H9 (cell line): ENCODE measurements around the gene SEC23A. TPM values are rescaled to one million over a fixed set of nuclear protein-coding genes. Genes with fewer than 3 reads are reported as not detected.

Experiments used
- DNase-seq: peaks from one replicate; pipeline ENCODE4 v3.0.0-alpha.2; 2017
- H2AFZ ChIP-seq: one replicate; pipeline ENCODE4 v1.6.1; 2013; ENCODE audit warnings: mild to moderate bottlenecking, low read length, control low read depth, moderate library complexity
- H2AK5ac ChIP-seq: 2 replicates; pipeline ENCODE4 v1.6.1; 2013; ENCODE audit warnings: low read length, control low read depth, mixed read lengths; ENCODE audit not compliant: insufficient read length
- H2BK120ac ChIP-seq: one replicate; pipeline ENCODE4 v1.6.1; 2013; ENCODE audit warnings: low read depth, mild to moderate bottlenecking, low read length, control low read depth, inconsistent platforms; ENCODE audit not compliant: poor library complexity, severe bottlenecking
- H2BK12ac ChIP-seq: 2 replicates; pipeline ENCODE4 v1.6.1; 2013; ENCODE audit warnings: low read length, control low read depth, mixed read lengths, low read depth; ENCODE audit not compliant: insufficient read length
- H2BK15ac ChIP-seq: 2 replicates; pipeline ENCODE4 v1.6.1; 2013; ENCODE audit warnings: low read depth, low read length, control low read depth
- H2BK20ac ChIP-seq: one replicate; pipeline ENCODE4 v1.6.1; 2013; ENCODE audit warnings: low read depth, mild to moderate bottlenecking, low read length, control low read depth, inconsistent platforms; ENCODE audit not compliant: poor library complexity, severe bottlenecking
- H2BK5ac ChIP-seq: 2 replicates; pipeline ENCODE4 v1.6.1; 2013; ENCODE audit warnings: low read length, control low read depth, mixed read lengths; ENCODE audit not compliant: insufficient read length
- H3K14ac ChIP-seq: 2 replicates; pipeline ENCODE4 v1.6.1; 2013; ENCODE audit warnings: low read length, control low read depth; ENCODE audit not compliant: insufficient read depth
- H3K18ac ChIP-seq: 2 replicates; pipeline ENCODE4 v1.6.1; 2013; ENCODE audit warnings: low read depth, mild to moderate bottlenecking, mixed read lengths, low read length, control low read depth; ENCODE audit not compliant: insufficient read length
- H3K23ac ChIP-seq: 2 replicates; pipeline ENCODE4 v1.6.1; 2013; ENCODE audit warnings: low read length, control low read depth, mixed read lengths, low read depth; ENCODE audit not compliant: insufficient read length
- H3K23me2 ChIP-seq: 2 replicates; pipeline ENCODE4 v1.6.1; 2013; ENCODE audit warnings: low read depth, mild to moderate bottlenecking, mixed read lengths, low read length, control low read depth; ENCODE audit not compliant: insufficient read length, poor library complexity, severe bottlenecking
- H3K27ac ChIP-seq: 2 replicates; pipeline ENCODE4 v1.5.1; 2013; ENCODE audit warnings: low read length, control low read depth, mixed read lengths, low read depth; ENCODE audit not compliant: insufficient read length
- H3K27me3 ChIP-seq: 2 replicates; pipeline ENCODE4 v1.6.1; 2013; ENCODE audit warnings: low read length, control low read depth, inconsistent platforms; ENCODE audit not compliant: insufficient read depth
- H3K4ac ChIP-seq: 2 replicates; pipeline ENCODE4 v1.6.1; 2013; ENCODE audit warnings: low read depth, mild to moderate bottlenecking, control low read depth, inconsistent platforms, low read length, moderate library complexity
- H3K4me1 ChIP-seq: 2 replicates; pipeline ENCODE4 v1.6.1; 2013; ENCODE audit warnings: low read length, control low read depth, inconsistent platforms; ENCODE audit not compliant: insufficient read depth
- H3K4me2 ChIP-seq: 2 replicates; pipeline ENCODE4 v1.6.1; 2013; ENCODE audit warnings: low read length, control low read depth, mixed read lengths; ENCODE audit not compliant: insufficient read length, insufficient read depth
- H3K56ac ChIP-seq: 2 replicates; pipeline ENCODE4 v1.6.1; 2013; ENCODE audit warnings: low read depth, mild to moderate bottlenecking, mixed read lengths, low read length, control low read depth; ENCODE audit not compliant: insufficient read length
- H3K79me1 ChIP-seq: 2 replicates; pipeline ENCODE4 v1.6.1; 2013; ENCODE audit warnings: low read depth, mild to moderate bottlenecking, moderate library complexity, low read length, control low read depth, inconsistent platforms; ENCODE audit not compliant: insufficient read depth, poor library complexity, severe bottlenecking
- H3K79me2 ChIP-seq: 2 replicates; pipeline ENCODE4 v1.6.1; 2013; ENCODE audit warnings: low read length, control low read depth, inconsistent platforms; ENCODE audit not compliant: insufficient read depth
- H3K9ac ChIP-seq: 2 replicates; pipeline ENCODE4 v1.6.1; 2013; ENCODE audit warnings: low read length, control low read depth, mixed read lengths; ENCODE audit not compliant: insufficient read length; ENCODE audit errors: extremely low read depth
- H3K9me3 ChIP-seq: one replicate; pipeline ENCODE4 v1.6.1; 2013; ENCODE audit warnings: low read depth, low read length, inconsistent platforms; ENCODE audit not compliant: control insufficient read depth
- H3T11ph ChIP-seq: one replicate; pipeline ENCODE4 v1.6.1; 2013; ENCODE audit warnings: mild to moderate bottlenecking, low read length, control low read depth, inconsistent platforms
- H4K20me1 ChIP-seq: one replicate; pipeline ENCODE4 v1.6.1; 2013; ENCODE audit not compliant: control insufficient read depth, insufficient read length, insufficient read depth
- H4K5ac ChIP-seq: 2 replicates; pipeline ENCODE4 v1.6.1; 2013; ENCODE audit warnings: low read depth, mild to moderate bottlenecking, mixed read lengths, low read length, control low read depth; ENCODE audit not compliant: insufficient read length
- H4K8ac ChIP-seq: replicated peaks from 2 replicates; pipeline ENCODE4 v1.6.1; 2013; ENCODE audit warnings: low read length, control low read depth, mixed read lengths, low read depth; ENCODE audit not compliant: insufficient read length
- H4K91ac ChIP-seq: 2 replicates; pipeline ENCODE4 v1.6.1; 2013; ENCODE audit warnings: low read depth, mild to moderate bottlenecking, moderate library complexity, mixed read lengths, low read length, control low read depth; ENCODE audit not compliant: insufficient read length
- H3K27ac Mint-ChIP-seq, 3 experiments: 2 replicates in 2 of 3; 3 replicates in 1 of 3; pipeline ENCODE4 v1.8.0; 2020 to 2021; ENCODE audit warnings: mixed read lengths in 3 of 3, mild to moderate bottlenecking in 1 of 3, moderate library complexity in 1 of 3
- H3K27me3 Mint-ChIP-seq: 2 replicates; pipeline ENCODE4 v1.8.0; 2021; ENCODE audit warnings: low read depth, mild to moderate bottlenecking, moderate library complexity, mixed read lengths
- H3K36me3 Mint-ChIP-seq, 3 experiments: 2 replicates in 2 of 3; 3 replicates in 1 of 3; pipeline ENCODE4 v1.8.0; 2020 to 2021; ENCODE audit warnings: low read depth in 3 of 3, mixed read lengths in 3 of 3; ENCODE audit not compliant: insufficient read depth in 1 of 3
- H3K4me1 Mint-ChIP-seq, 2 experiments: 2 replicates each; pipeline ENCODE4 v1.8.0; 2020; ENCODE audit warnings: mixed read lengths in 2 of 2
- H3K4me3 Mint-ChIP-seq, 2 experiments: 2 replicates in 1 of 2; 3 replicates in 1 of 2; pipeline ENCODE4 v1.8.0; 2020 to 2021; ENCODE audit warnings: mild to moderate bottlenecking in 2 of 2, mixed read lengths in 2 of 2, moderate library complexity in 1 of 2
- H3K9me3 Mint-ChIP-seq, 2 experiments: 2 replicates in 1 of 2; 3 replicates in 1 of 2; pipeline ENCODE4 v1.8.0; 2020; ENCODE audit warnings: mild to moderate bottlenecking in 2 of 2, mixed read lengths in 2 of 2, moderate library complexity in 1 of 2
- CTCF ChIP-seq: fragments of 200-600 bp; sonication (generic); conservative IDR thresholded peaks from 3 replicates; pipeline ENCODE4 v1.8.0; 2021; ENCODE audit warnings: antibody characterized with exemption, mild to moderate bottlenecking
- WGBS: extraction: QIAGEN DNeasy Blood & Tissue Kit; methylation state at CpG from one replicate; pipeline ENCODE4 v1.1.7; 2013; ENCODE audit warnings: missing lambda C conversion rate, low lambda C conversion rate, mixed read lengths; ENCODE audit not compliant: insufficient read length; ENCODE audit errors: extremely low coverage; 5-methylcytosine and 5-hydroxymethylcytosine counted together
- total RNA-seq: library from RNA; stranded (reverse); gene quantifications from 2 replicates; pipeline ENCODE4 v1.2.1, GENCODE V29; 2021

The SEC23A gene
- total RNA-seq, 1 experiment from 2014 or later = 55.3 TPM

GRCh38 chr14:39060818-39061437 is 42.1 kb downstream of the SEC23A start:
- Mint-ChIP-seq H3K4me1 (no peaks in the 10 kb centered on the region), H3K36me3 (peaks cover 70 to 91% (median 87%) of the 10 kb centered on the region in 3 experiments), H3K27me3 (no peaks in the 10 kb centered on the region), H3K27ac (no peak overlapping the region), H3K4me3 (no peak overlapping the region), H3K9me3 (peaks cover 20 to 29% of the 10 kb centered on the region in 2 experiments)
- no peak overlapping the region for H3K4me2 ChIP-seq
- no peak overlapping the region for H3K18ac ChIP-seq
- H3T11ph ChIP-seq = no peak overlapping the region
- H3K14ac ChIP-seq = no peak overlapping the region
- H2BK15ac ChIP-seq = no peak overlapping the region
- no peak overlapping the region for H3K23ac ChIP-seq
- no peak overlapping the region for H3K9ac ChIP-seq
- no peak for DNase-seq
- H3K4ac ChIP-seq = no peak overlapping the region
- H3K79me1 ChIP-seq = no peaks in the 10 kb centered on the region
- no peaks in the 10 kb centered on the region for H4K20me1 ChIP-seq
- H2BK12ac ChIP-seq = no peak overlapping the region
- no peak overlapping the region for H4K91ac ChIP-seq
- H3K79me2 ChIP-seq = no peaks in the 10 kb centered on the region
- H3K27me3 ChIP-seq = no peaks in the 10 kb centered on the region
- no peak overlapping the region for H3K56ac ChIP-seq
- no peak overlapping the region for H2AFZ ChIP-seq
- no peak for TF ChIP-seq CTCF
- no peak overlapping the region for H2BK20ac ChIP-seq
- no peaks in the 10 kb centered on the region for H3K4me1 ChIP-seq
- no CpG with 5 or more reads among the region's 4 CpGs for WGBS
- no peak overlapping the region for H2BK5ac ChIP-seq
- H2BK120ac ChIP-seq = no peak overlapping the region
- H3K9me3 ChIP-seq = peaks cover 16% of the 10 kb centered on the region
- H3K27ac ChIP-seq = no peak overlapping the region
- H2AK5ac ChIP-seq = no peak overlapping the region
- no peaks in the 10 kb centered on the region for H3K23me2 ChIP-seq
- no peak overlapping the region for H4K8ac ChIP-seq
- no peak overlapping the region for H4K5ac ChIP-seq
